Thyroid gland (tissue), 4 donors: ENCODE measurements around the gene CLEC17A.

ENCODE experiments used
- CTCF ChIP-seq, 6 experiments: fragments of 200-600 bp in 3 of 6; fragments of 450-650 bp in 3 of 6; sonication (generic) in 3 of 6; IDR thresholded peaks; one replicate each; pipeline ENCODE4 v1.5.1; 2016 to 2019; ENCODE audit warnings: antibody characterized with exemption in 6 of 6, mild to moderate bottlenecking in 2 of 6, inconsistent platforms in 1 of 6, moderate library complexity in 1 of 6
- POLR2A ChIP-seq, 2 donors: fragments of 450-650 bp; IDR thresholded peaks; one replicate each; pipeline ENCODE4 v1.6.1; 2017; ENCODE audit warnings: antibody characterized with exemption in 2 of 2, mild to moderate bottlenecking in 2 of 2, moderate library complexity in 1 of 2

GRCh38 chr19:14639536-14640277 lies 56.8 kb downstream of the CLEC17A start:
- TF ChIP-seq CTCF (IDR thresholded peaks at IDR 0.05) (no peak), POLR2A (IDR thresholded peaks at IDR 0.05) (no peak)
